H1 (cell line): ENCODE results near the gene KLHL18. TPM values are rescaled to one million over a fixed set of nuclear protein-coding genes. Genes with fewer than 3 reads are reported as not detected.

Experiments
- CTCF ChIA-PET: fragments of 300-600 bp; sonication (Branson Sonifier 250); formaldehyde crosslinking; loops from one replicate; lab custom pipeline; 2021; ENCODE audit not compliant: partially characterized antibody; lab: Charles Lee
- POLR2A ChIA-PET: fragments of 300-600 bp; sonication (Branson Sonifier 250); formaldehyde crosslinking; loops from one replicate; lab custom pipeline; 2021; ENCODE audit warnings: inconsistent platforms; ENCODE audit not compliant: partially characterized antibody; lab: Charles Lee
- DNase-seq, 2 experiments: peaks; one replicate each; pipeline versions ENCODE4 v3.0.0 to v3.0.0-alpha.2; 2010 to 2022; ENCODE audit warnings: low spot score in 2 of 2, low read depth in 1 of 2, mixed read lengths in 1 of 2
- FAIRE-seq: peaks from 2 replicates; lab custom pipeline; 2011; peaks lifted over from hg19 to GRCh38; lab: Jason Lieb, UNC
- H2AFZ ChIP-seq: 2 replicates; pipeline ENCODE4 v1.8.1; 2012; ENCODE audit warnings: low read length, inconsistent platforms
- H2AK5ac ChIP-seq: 2 replicates; pipeline ENCODE4 v1.6.1; 2013; ENCODE audit warnings: low read depth, low read length
- H2BK120ac ChIP-seq: replicated peaks from 2 replicates; pipeline ENCODE3; 2013; ENCODE audit warnings: low read depth, low read length, inconsistent platforms
- H2BK12ac ChIP-seq: 2 replicates; pipeline ENCODE4 v1.6.1; 2013; ENCODE audit warnings: low read depth, low read length
- H2BK15ac ChIP-seq: 2 replicates; pipeline ENCODE4 v1.6.1; 2013; ENCODE audit warnings: low read length
- H2BK20ac ChIP-seq: 2 replicates; pipeline ENCODE4 v1.6.1; 2013; ENCODE audit warnings: low read length
- H2BK5ac ChIP-seq: 2 replicates; pipeline ENCODE4 v1.6.1; 2013; ENCODE audit warnings: low read depth, low read length
- H3K14ac ChIP-seq: 2 replicates; pipeline ENCODE4 v1.6.1; 2013; ENCODE audit warnings: inconsistent platforms; ENCODE audit not compliant: insufficient read length
- H3K18ac ChIP-seq: 2 replicates; pipeline ENCODE4 v1.6.1; 2013; ENCODE audit warnings: low read length; ENCODE audit errors: extremely low read depth
- H3K23ac ChIP-seq: 2 replicates; pipeline ENCODE4 v1.6.1; 2013; ENCODE audit warnings: inconsistent platforms; ENCODE audit not compliant: insufficient read length
- H3K23me2 ChIP-seq: 2 replicates; pipeline ENCODE4 v1.6.1; 2013; ENCODE audit warnings: low read depth, low read length
- H3K27ac ChIP-seq: 2 replicates; pipeline ENCODE4 v1.6.1; 2011; ENCODE audit warnings: low read depth, low read length, inconsistent platforms
- H3K27me3 ChIP-seq, 4 experiments: replicated peaks in 1 of 4; 1 replicate in 1 of 4; 2 replicates in 3 of 4; pipeline versions ENCODE4 v1.6.1 to v1.8.1; 2011 to 2013; ENCODE audit warnings: low read length in 3 of 4, mild to moderate bottlenecking in 3 of 4, inconsistent platforms in 2 of 4, mixed read lengths in 2 of 4, moderate library complexity in 1 of 4; ENCODE audit not compliant: control insufficient read depth in 3 of 4, insufficient read depth in 3 of 4; ENCODE audit errors: extremely low read depth in 1 of 4
- H3K36me3 ChIP-seq, 4 experiments: 2 replicates each; pipeline versions ENCODE4 v1.6.1 to v1.8.1; 2011 to 2013; ENCODE audit warnings: mild to moderate bottlenecking in 4 of 4, low read length in 3 of 4, moderate library complexity in 2 of 4, control low read depth in 1 of 4, inconsistent platforms in 1 of 4; ENCODE audit not compliant: insufficient read depth in 4 of 4, control insufficient read depth in 2 of 4
- H3K4ac ChIP-seq: replicated peaks from 2 replicates; pipeline ENCODE3; 2013; ENCODE audit warnings: low read length, low read depth, mixed read lengths, inconsistent platforms; ENCODE audit not compliant: insufficient read length
- H3K4me1 ChIP-seq, 4 experiments: replicated peaks in 1 of 4; 1 replicate in 1 of 4; 2 replicates in 3 of 4; pipeline versions ENCODE4 v1.6.1 to v1.8.1; 2011 to 2013; ENCODE audit warnings: low read length in 3 of 4, inconsistent platforms in 2 of 4, mixed read lengths in 1 of 4; ENCODE audit not compliant: insufficient read depth in 4 of 4, control insufficient read depth in 3 of 4
- H3K4me2 ChIP-seq, 2 experiments: 2 replicates each; pipeline versions ENCODE4 v1.6.1 to v1.8.1; 2011 to 2013; ENCODE audit warnings: low read depth in 2 of 2, low read length in 2 of 2, control low read depth in 1 of 2, inconsistent platforms in 1 of 2, mild to moderate bottlenecking in 1 of 2; ENCODE audit not compliant: insufficient read depth in 1 of 2
- H3K4me3 ChIP-seq, 4 experiments: fragments of 200-600, 300-600 bp in 1 of 4; sonication (generic), shearing (Covaris generic), sonication (Bioruptor Twin) in 1 of 4; 2 replicates each; pipeline versions ENCODE4 v1.5.1 to v1.8.1; 2011 to 2016; ENCODE audit warnings: low read length in 4 of 4, low read depth in 3 of 4, control low read depth in 2 of 4, inconsistent platforms in 2 of 4, mild to moderate bottlenecking in 2 of 4, mixed read lengths in 1 of 4, moderate library complexity in 1 of 4; ENCODE audit not compliant: insufficient read depth in 2 of 4; ENCODE audit errors: extremely low read depth in 1 of 4
- H3K56ac ChIP-seq: replicated peaks from 2 replicates; pipeline ENCODE3; 2013; ENCODE audit warnings: low read depth, mild to moderate bottlenecking, mixed read lengths, low read length, inconsistent platforms; ENCODE audit not compliant: insufficient read length
- H3K79me1 ChIP-seq: 2 replicates; pipeline ENCODE4 v1.6.1; 2013; ENCODE audit warnings: low read depth, low read length, control low read depth
- H3K79me2 ChIP-seq, 2 experiments: 2 replicates each; pipeline versions ENCODE4 v1.6.1 to v1.8.1; 2012 to 2013; ENCODE audit warnings: low read length in 2 of 2, mild to moderate bottlenecking in 2 of 2, inconsistent platforms in 1 of 2; ENCODE audit not compliant: insufficient read depth in 2 of 2, control insufficient read depth in 1 of 2
- H3K9ac ChIP-seq, 4 experiments: replicated peaks in 1 of 4; 1 replicate in 1 of 4; 2 replicates in 3 of 4; pipeline versions ENCODE4 v1.6.1 to v1.8.1; 2011 to 2013; ENCODE audit warnings: low read depth in 3 of 4, low read length in 3 of 4, control low read depth in 2 of 4, mild to moderate bottlenecking in 2 of 4, moderate library complexity in 2 of 4, inconsistent platforms in 1 of 4; ENCODE audit errors: extremely low read depth in 1 of 4
- H3K9me3 ChIP-seq, 2 experiments: 2 replicates each; pipeline versions ENCODE4 v1.6.1 to v1.8.1; 2012 to 2013; ENCODE audit warnings: mild to moderate bottlenecking in 2 of 2, moderate library complexity in 2 of 2, control low read depth in 1 of 2, inconsistent platforms in 1 of 2, low read depth in 1 of 2, low read length in 1 of 2, mixed read lengths in 1 of 2; ENCODE audit not compliant: insufficient read depth in 2 of 2
- H4K20me1 ChIP-seq, 2 experiments: replicated peaks in 1 of 2; 2 replicates each; pipeline versions ENCODE3 to v1.8.1; 2011 to 2013; ENCODE audit warnings: inconsistent platforms in 2 of 2, low read length in 2 of 2, mild to moderate bottlenecking in 1 of 2; ENCODE audit not compliant: insufficient read depth in 2 of 2, control insufficient read depth in 1 of 2
- H4K5ac ChIP-seq: 2 replicates; pipeline ENCODE4 v1.6.1; 2013; ENCODE audit warnings: low read length, low read depth, mixed read lengths, inconsistent platforms; ENCODE audit not compliant: insufficient read length
- H4K8ac ChIP-seq: 2 replicates; pipeline ENCODE4 v1.8.0; 2013; ENCODE audit warnings: mild to moderate bottlenecking, moderate library complexity, low read length, inconsistent platforms; ENCODE audit not compliant: insufficient read depth; ENCODE audit errors: extremely low read depth
- H4K91ac ChIP-seq: replicated peaks from 2 replicates; pipeline ENCODE3; 2013; ENCODE audit warnings: low read length, mixed read lengths, inconsistent platforms; ENCODE audit not compliant: insufficient read length
- CTCF ChIP-seq, 3 experiments: IDR thresholded peaks; 1 replicate in 2 of 3; 2 replicates in 1 of 3; pipeline versions ENCODE4 v1.5.1 to v1.6.1; 2011; ENCODE audit warnings: low read length in 3 of 3, mild to moderate bottlenecking in 3 of 3, inconsistent platforms in 2 of 3, low read depth in 1 of 3, moderate library complexity in 1 of 3; ENCODE audit not compliant: insufficient read depth in 1 of 3; ENCODE audit errors: control extremely low read depth in 1 of 3
- HDAC6 ChIP-seq: IDR thresholded peaks from one replicate; pipeline ENCODE4 v1.7.1; 2012; ENCODE audit warnings: low read depth, mild to moderate bottlenecking, inconsistent platforms, low read length, moderate library complexity
- MAX ChIP-seq: IDR thresholded peaks from 2 replicates; pipeline ENCODE4 v1.6.1; 2012; ENCODE audit warnings: inconsistent platforms
- RXRA ChIP-seq: IDR thresholded peaks from 2 replicates; pipeline ENCODE4 v1.6.1; 2011; ENCODE audit warnings: low read depth, mild to moderate bottlenecking, low read length, moderate library complexity; ENCODE audit not compliant: insufficient read depth
- WGBS, 2 experiments: shearing (Covaris generic) in 1 of 2; methylation state at CpG; one replicate each; pipeline versions ENCODE4 v1.1.6 to v1.1.7; 2013 to 2015; ENCODE audit warnings: low lambda C conversion rate in 2 of 2, mixed read lengths in 2 of 2, inconsistent platforms in 1 of 2, low coverage in 1 of 2, missing lambda C conversion rate in 1 of 2; ENCODE audit not compliant: insufficient replicate concordance in 2 of 2, insufficient coverage in 1 of 2, insufficient read length in 1 of 2; ENCODE audit errors: extremely low coverage in 1 of 2, missing lambda C conversion rate in 1 of 2; 5-methylcytosine and 5-hydroxymethylcytosine counted together
- polyA plus RNA-seq, 7 experiments: library from polyadenylated mRNA; depleted of rRNA in 3 of 7; stranded (reverse) in 5 of 7; unstranded in 2 of 7; fragments of >200 nt in 5 of 7; fragments of 200-250 nt in 2 of 7; gene quantifications; 1 replicate in 5 of 7; 2 replicates in 1 of 7; 4 replicates in 1 of 7; pipeline versions ENCODE4 v1.2.1 to v1.2.3, GENCODE V29; 2011 to 2013; ENCODE audit warnings: missing spikeins in 2 of 7, mixed read lengths in 2 of 7
- total RNA-seq: library from RNA; stranded (reverse); fragmentation: NEBNext Ultra II Directional; extraction: Animal tissue kit (Norgen Biotek cat#: 25700); gene quantifications from 2 replicates; pipeline ENCODE4 v1.2.1, GENCODE V29; 2021

Gene KLHL18
- total and polyA plus RNA-seq, 2 of the 8 experiments (the other 6 are each of a cell fraction or from before 2014, with no cell fraction given) = 19.9 to 31.7 TPM

- TF ChIP-seq MAX = no peak
- no peak for TF ChIP-seq CTCF (IDR thresholded peaks at IDR 0.05; ENCODE audit: control extremely low read depth in 1 of 3, insufficient read depth in 1 of 3, low read depth in 1 of 3, low read length in 3 of 3)
- TF ChIP-seq RXRA = no peak
- no peak for TF ChIP-seq HDAC6
- POLR2A ChIA-PET = interaction anchor here (0.6 to 1.8 kb wide), 4 partner anchors 11 to 598 kb away, joined by 3 to 8 read pairs (median 4); partner anchors contain the start of genes KIF9 and KLHL18
- Histone ChIP-seq H3K23ac (no peak overlapping the region), H3K27me3 (no peaks in the 10 kb centered on the region), H3K27ac (no peak overlapping the region), H3K18ac (no peak overlapping the region), H3K23me2 (no peaks in the 10 kb centered on the region), H3K56ac (no peak overlapping the region), H2BK5ac (no peak overlapping the region), H3K4me1 (no peaks in the 10 kb centered on the region; a peak in 1 of 7 replicates), H3K4me3 (no peak overlapping the region), H2BK20ac (no peak overlapping the region), H2AK5ac (no peak overlapping the region), H3K36me3 (no peaks in the 10 kb centered on the region; a peak in 2 of 8 replicates), H3K4me2 (no peak overlapping the region), H4K8ac (no peak overlapping the region), H3K79me2 (peaks cover 0 to 70% of the 10 kb centered on the region in 2 experiments; a peak in 2 of 4 replicates), H3K14ac (no peak overlapping the region), H3K9me3 (no peaks in the 10 kb centered on the region), H2BK15ac (no peak overlapping the region), H3K9ac (no peak overlapping the region), H4K20me1 (peaks cover 10 to 14% of the 10 kb centered on the region in 2 experiments), H3K4ac (no peak overlapping the region), H3K79me1 (peaks cover 2% of the 10 kb centered on the region), H2BK120ac (no peak overlapping the region), H2BK12ac (no peak overlapping the region), H4K5ac (no peak overlapping the region), H2AFZ (no peak overlapping the region), H4K91ac (no peak overlapping the region)
- CTCF ChIA-PET = interaction anchor here (0.5 to 1.3 kb wide), 4 partner anchors 11 to 74 kb away, joined by 3 to 4 read pairs (median 4); no protein-coding TSS in a partner anchor
- FAIRE-seq = no peak
- 86% methylated on average over 2 of the region's 2 CpGs; no CpG with 5 or more reads in 1 of the 2 experiments for WGBS, 2 experiments
- DNase-seq = no peak
These were observed 14.0 kb downstream of the KLHL18 start for GRCh38 chr3:47296562-47297302.
